Activated naive CD8-positive, alpha-beta T cell treated with anti-CD3 and anti-CD28 coated beads, Interleukin-2, amount 10 ng/mL, durations not matched to agents 7 days and 5 days (primary cell): ENCODE measurements around the gene LSM7. TPM values are rescaled to one million over a fixed set of nuclear protein-coding genes. Genes with fewer than 3 reads are reported as not detected.

Experiments
- ATAC-seq: fragments of 150-1000 bp; cut with Tn5 transposase; one replicate; pipeline ENCODE4 v1.10.0; 2021; ENCODE audit warnings: low read depth, moderate library complexity
- POLR2A ChIA-PET: fragments of 350-600 bp; sonication (Branson Sonifier 250); formaldehyde crosslinking; loops from one replicate; lab custom pipeline; 2021; ENCODE audit warnings: antibody characterized with exemption; lab: Charles Lee
- DNase-seq: peaks from one replicate; pipeline ENCODE4 v3.0.0; 2021
- H3K27ac Mint-ChIP-seq: one replicate; pipeline ENCODE4 v1.8.0; 2022; ENCODE audit warnings: mild to moderate bottlenecking, mixed read lengths
- H3K27me3 Mint-ChIP-seq: one replicate; pipeline ENCODE4 v1.8.0; 2022; ENCODE audit warnings: mild to moderate bottlenecking, moderate library complexity, mixed read lengths
- H3K36me3 Mint-ChIP-seq: one replicate; pipeline ENCODE4 v1.8.0; 2021; ENCODE audit warnings: mild to moderate bottlenecking, mixed read lengths
- H3K4me1 Mint-ChIP-seq: one replicate; pipeline ENCODE4 v1.8.0; 2021; ENCODE audit warnings: mixed read lengths
- H3K4me3 Mint-ChIP-seq: one replicate; pipeline ENCODE4 v1.8.0; 2022; ENCODE audit warnings: mild to moderate bottlenecking, moderate library complexity, mixed read lengths
- H3K9me3 Mint-ChIP-seq: one replicate; pipeline ENCODE4 v1.8.0; 2021; ENCODE audit warnings: mixed read lengths
- total RNA-seq, 2 experiments: library from RNA; stranded (reverse); gene quantifications; one replicate each; pipeline ENCODE4 v1.2.3, GENCODE V29; 2021

Gene LSM7
- total RNA-seq, 2 experiments from 2014 or later: 111 to 125 TPM

GRCh38 chr19:2360833-2361232, 32.4 kb upstream of the LSM7 start:
- Mint-ChIP-seq H3K36me3 (no peaks in the 10 kb centered on the region), H3K27ac (no peak overlapping the region), H3K9me3 (peaks cover 5% of the 10 kb centered on the region), H3K4me1 (peaks cover 4% of the 10 kb centered on the region), H3K27me3 (peaks cover 13% of the 10 kb centered on the region), H3K4me3 (no peak overlapping the region)
- DNase-seq (no peak), ATAC-seq (no peak)
- POLR2A ChIA-PET: no interaction called here

- no peaks in the 10 kb centered on the region for H3K36me3 Mint-ChIP-seq
- H3K27me3 Mint-ChIP-seq: peaks cover 13% of the 10 kb centered on the region
- no peak for DNase-seq
- H3K9me3 Mint-ChIP-seq: peaks cover 5% of the 10 kb centered on the region
- H3K4me3 Mint-ChIP-seq: no peak within 1 kb of the TSS
- H3K27ac Mint-ChIP-seq: no peak within 1 kb of the TSS
- no peak for ATAC-seq
- H3K4me1 Mint-ChIP-seq: peaks cover 1% of the 10 kb centered on the region
- POLR2A ChIA-PET: no interaction called here
Observed at GRCh38 chr19:2359992-2360685, 31.8 kb upstream of the LSM7 start, which contains the start of gene TMPRSS9. Gene TMPRSS9, plus strand, starts transcription at chr19:2360265. Its CDS starts 29,521 bp downstream, at chr19:2389786.

GRCh38 chr19:2358548-2359173, 30.3 kb upstream of the LSM7 start:
- ATAC-seq (no peak), DNase-seq (no peak)
- POLR2A ChIA-PET: no interaction called here
- Mint-ChIP-seq H3K4me3 (no peak overlapping the region), H3K9me3 (peaks cover 5% of the 10 kb centered on the region), H3K27ac (no peak overlapping the region), H3K27me3 (peaks cover 13% of the 10 kb centered on the region), H3K4me1 (no peaks in the 10 kb centered on the region), H3K36me3 (no peaks in the 10 kb centered on the region)

DNA sequence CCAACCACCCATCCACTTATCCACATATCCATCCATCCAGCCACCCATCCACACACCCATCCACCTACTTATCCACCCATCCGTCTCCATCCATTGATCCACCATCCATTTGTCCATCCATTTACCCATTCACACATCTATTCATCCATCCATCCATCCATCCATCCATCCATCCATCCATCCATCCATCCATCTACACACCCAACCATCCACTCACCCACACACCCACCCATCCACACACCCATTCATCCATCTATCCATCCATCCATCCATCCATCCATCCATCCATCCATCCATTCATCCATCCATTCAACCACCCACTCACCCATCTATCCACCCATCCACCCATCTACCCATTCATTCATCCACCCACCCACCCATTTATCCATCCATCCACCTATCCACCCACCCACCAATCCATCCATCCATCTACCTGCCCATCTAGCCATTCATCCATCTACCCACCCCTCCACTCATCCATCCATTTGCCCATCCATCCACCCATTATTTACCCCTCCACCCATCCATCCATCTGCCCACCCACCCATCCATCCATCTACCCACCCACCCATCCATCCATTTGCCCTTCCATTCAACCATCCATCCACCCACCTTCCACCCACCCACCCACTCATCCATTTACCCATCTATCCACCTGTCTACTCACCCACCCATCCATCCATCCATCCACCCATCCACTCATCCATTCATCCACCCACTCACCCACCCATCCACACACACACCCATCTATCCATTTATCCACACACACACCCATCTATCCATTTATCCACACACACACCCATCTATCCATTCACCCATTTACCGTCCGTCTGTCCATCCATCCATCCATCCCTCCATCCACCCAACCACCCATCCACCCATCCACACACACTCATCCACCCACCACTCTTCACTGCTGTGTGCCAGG, 29.2 kb upstream of the LSM7 start:
- Mint-ChIP-seq H3K9me3 (peaks cover 5% of the 10 kb centered on the region), H3K27ac (no peak overlapping the region), H3K36me3 (no peaks in the 10 kb centered on the region), H3K27me3 (peaks cover 13% of the 10 kb centered on the region), H3K4me3 (no peak overlapping the region), H3K4me1 (no peaks in the 10 kb centered on the region)
- ATAC-seq (no peak), DNase-seq (no peak)
- POLR2A ChIA-PET: no interaction called here

DNA sequence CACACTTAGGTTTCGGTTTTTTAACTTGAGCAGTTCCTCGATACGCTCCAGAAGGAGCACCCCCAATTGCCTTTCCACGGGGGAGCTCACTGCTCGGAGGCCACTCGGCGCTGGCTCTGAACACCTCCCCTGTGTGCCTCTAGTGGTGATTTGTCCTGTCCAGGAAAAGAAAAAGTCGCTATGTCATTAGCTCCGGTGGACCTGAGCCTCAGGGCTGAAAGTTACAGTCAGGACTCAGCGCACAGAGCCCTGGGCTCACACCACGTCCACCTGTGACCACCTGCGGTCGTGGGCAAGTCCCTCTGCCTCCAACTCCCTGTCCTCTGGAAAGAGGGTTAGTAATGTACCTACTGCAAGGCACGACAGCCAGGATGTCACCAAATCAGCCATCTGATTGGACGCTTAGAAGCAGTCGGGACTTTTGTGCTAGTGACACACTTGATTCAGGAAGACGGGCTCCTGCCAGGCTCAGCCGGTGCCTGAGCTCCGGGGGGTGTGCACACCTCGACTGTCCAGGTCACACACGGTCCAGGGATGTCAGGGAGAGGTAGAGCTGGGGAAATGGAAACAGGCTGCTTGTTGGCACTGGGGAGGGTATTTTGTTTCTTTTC, 27.8 kb upstream of the LSM7 start:
- ATAC-seq: no peak
- peaks cover 5% of the 10 kb centered on the region for H3K9me3 Mint-ChIP-seq
- no peaks in the 10 kb centered on the region for H3K4me1 Mint-ChIP-seq
- H3K36me3 Mint-ChIP-seq: no peaks in the 10 kb centered on the region
- POLR2A ChIA-PET: interaction anchor here (0.7 kb wide), 1 partner anchor 1729 kb away, joined by 3 read pairs; no protein-coding TSS in a partner anchor
- DNase-seq: no peak
- H3K4me3 Mint-ChIP-seq: no peak overlapping the region
- H3K27ac Mint-ChIP-seq: no peak overlapping the region
- peaks cover 13% of the 10 kb centered on the region for H3K27me3 Mint-ChIP-seq

DNA sequence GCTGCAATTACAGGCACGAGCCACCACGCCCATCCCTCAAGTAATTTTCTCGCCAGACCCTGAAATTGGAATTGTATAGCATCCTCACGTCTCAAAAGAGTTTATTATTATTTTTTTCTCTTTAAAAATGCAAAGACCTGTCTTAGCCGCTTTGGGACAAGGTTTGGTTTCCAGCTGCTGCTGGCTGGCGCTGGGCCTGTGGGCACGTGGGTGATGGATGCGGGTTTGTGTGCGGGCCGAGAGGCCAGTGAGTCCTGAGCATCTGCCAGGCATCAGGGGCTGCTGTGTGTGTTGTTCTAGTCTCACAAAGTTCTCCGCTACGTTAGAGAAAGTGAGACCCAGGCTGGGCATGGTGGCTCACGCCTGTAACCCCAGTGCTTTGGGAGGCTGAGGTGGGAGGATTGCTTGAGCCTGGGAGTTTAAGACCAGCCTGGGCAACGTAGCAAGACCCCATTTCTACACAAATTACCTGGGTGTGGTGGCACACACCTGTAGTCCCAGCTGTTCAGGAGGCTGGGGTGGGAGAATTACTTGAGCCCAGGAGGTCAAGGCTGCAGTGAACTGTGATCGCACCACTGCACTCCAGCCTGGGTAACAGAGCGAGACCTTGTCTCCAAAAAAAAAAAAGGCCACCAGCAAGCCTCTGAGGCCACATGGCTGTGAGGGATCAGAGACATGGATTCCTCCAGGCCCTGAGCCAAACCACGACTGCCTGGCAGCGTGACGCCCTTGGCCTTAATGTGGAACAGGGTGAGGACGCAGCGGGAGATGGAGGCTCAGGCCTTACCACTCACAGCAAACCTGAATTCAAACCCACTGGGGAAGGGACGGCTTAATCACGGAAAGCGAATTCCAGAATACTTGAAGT, 27.0 kb upstream of the LSM7 start:
- ATAC-seq: no peak
- Mint-ChIP-seq H3K27me3 (peaks cover 9% of the 10 kb centered on the region), H3K9me3 (peaks cover 5% of the 10 kb centered on the region), H3K4me3 (no peak overlapping the region), H3K4me1 (no peaks in the 10 kb centered on the region), H3K36me3 (no peaks in the 10 kb centered on the region), H3K27ac (no peak overlapping the region)
- no peak for DNase-seq
- POLR2A ChIA-PET: interaction anchor here (0.7 kb wide), 1 partner anchor 1729 kb away, joined by 3 read pairs; no protein-coding TSS in a partner anchor

DNA sequence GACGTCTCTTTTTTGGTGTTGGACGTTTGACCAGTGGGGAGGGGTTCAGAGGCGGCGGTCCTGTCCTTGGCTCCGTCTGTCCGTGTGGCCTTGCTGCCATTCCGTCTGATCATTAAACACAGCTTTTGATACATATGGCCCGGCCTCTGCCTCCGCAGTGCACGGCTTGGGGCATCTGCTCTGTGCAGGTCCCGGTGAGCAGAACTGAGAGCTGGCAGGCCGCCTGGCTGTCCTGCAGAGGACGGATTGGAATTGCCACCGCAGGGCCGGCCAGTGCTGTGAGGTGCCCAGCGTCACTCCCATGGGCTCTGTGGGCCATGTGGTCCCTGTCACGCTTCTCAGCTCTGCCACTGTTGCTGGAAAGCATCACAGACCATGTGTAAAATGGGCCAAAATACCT, 26.3 kb upstream of the LSM7 start:
- Mint-ChIP-seq H3K4me3 (no peak overlapping the region), H3K27me3 (peaks cover 8% of the 10 kb centered on the region), H3K4me1 (no peaks in the 10 kb centered on the region), H3K36me3 (no peaks in the 10 kb centered on the region), H3K9me3 (peaks cover 5% of the 10 kb centered on the region), H3K27ac (no peak overlapping the region)
- POLR2A ChIA-PET: no interaction called here
- DNase-seq: no peak
- no peak for ATAC-seq

- POLR2A ChIA-PET: no interaction called here
- Mint-ChIP-seq H3K27me3 (peaks cover 6% of the 10 kb centered on the region), H3K9me3 (peaks cover 5% of the 10 kb centered on the region), H3K36me3 (no peaks in the 10 kb centered on the region), H3K4me3 (no peak overlapping the region), H3K27ac (no peak overlapping the region), H3K4me1 (no peaks in the 10 kb centered on the region)
- ATAC-seq (no peak), DNase-seq (no peak)
Observed at GRCh38 chr19:2353887-2354592, 25.7 kb upstream of the LSM7 start.

- H3K4me3 Mint-ChIP-seq: no peak overlapping the region
- H3K27ac Mint-ChIP-seq: no peak overlapping the region
- no peaks in the 10 kb centered on the region for H3K36me3 Mint-ChIP-seq
- POLR2A ChIA-PET: no interaction called here
- DNase-seq: no peak
- H3K9me3 Mint-ChIP-seq: peaks cover 5% of the 10 kb centered on the region
- no peaks in the 10 kb centered on the region for H3K4me1 Mint-ChIP-seq
- no peaks in the 10 kb centered on the region for H3K27me3 Mint-ChIP-seq
- ATAC-seq: no peak
Observed at GRCh38 chr19:2353159-2353886, 24.9 kb upstream of the LSM7 start.

GRCh38 chr19:2352121-2352520, 23.7 kb upstream of the LSM7 start:
- Mint-ChIP-seq H3K4me1 (no peaks in the 10 kb centered on the region), H3K27me3 (no peaks in the 10 kb centered on the region), H3K4me3 (no peak overlapping the region), H3K36me3 (no peaks in the 10 kb centered on the region), H3K9me3 (peaks cover under 1% of the 10 kb centered on the region), H3K27ac (no peak overlapping the region)
- POLR2A ChIA-PET: no interaction called here
- no peak for DNase-seq
- no peak for ATAC-seq

DNA sequence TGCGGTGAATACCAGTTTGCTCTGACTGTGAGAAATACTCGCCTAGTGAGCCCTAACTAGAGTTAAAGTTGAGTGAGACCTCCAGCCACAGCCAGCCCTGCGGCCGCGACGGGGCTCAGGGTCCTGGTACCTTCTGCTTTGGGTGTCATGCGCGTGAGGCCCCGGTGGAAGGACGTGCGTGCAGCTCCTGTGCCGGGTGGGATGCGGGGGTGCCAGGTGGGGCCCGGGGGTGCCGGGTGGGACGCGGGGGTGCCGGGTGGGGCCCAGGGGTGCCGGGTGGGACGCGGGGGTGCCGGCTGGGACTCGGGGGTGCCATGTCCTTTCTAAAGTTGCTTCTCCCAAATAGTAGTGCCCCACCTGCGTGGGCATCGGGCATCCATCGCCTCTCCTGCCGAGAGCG, 23.2 kb upstream of the LSM7 start:
- H3K9me3 Mint-ChIP-seq: no peaks in the 10 kb centered on the region
- no peak for DNase-seq
- H3K27ac Mint-ChIP-seq: no peak overlapping the region
- no peaks in the 10 kb centered on the region for H3K27me3 Mint-ChIP-seq
- ATAC-seq: no peak
- no peaks in the 10 kb centered on the region for H3K4me1 Mint-ChIP-seq
- H3K4me3 Mint-ChIP-seq: no peak overlapping the region
- POLR2A ChIA-PET: no interaction called here
- no peaks in the 10 kb centered on the region for H3K36me3 Mint-ChIP-seq
